ENCODE data around the gene CUL1. TPM values are rescaled to one million over a fixed set of nuclear protein-coding genes. Genes with fewer than 3 reads are reported as not detected.

CUL1 gene
- total RNA-seq, 1 experiment from 2014 or later: 37.6 TPM

DNA sequence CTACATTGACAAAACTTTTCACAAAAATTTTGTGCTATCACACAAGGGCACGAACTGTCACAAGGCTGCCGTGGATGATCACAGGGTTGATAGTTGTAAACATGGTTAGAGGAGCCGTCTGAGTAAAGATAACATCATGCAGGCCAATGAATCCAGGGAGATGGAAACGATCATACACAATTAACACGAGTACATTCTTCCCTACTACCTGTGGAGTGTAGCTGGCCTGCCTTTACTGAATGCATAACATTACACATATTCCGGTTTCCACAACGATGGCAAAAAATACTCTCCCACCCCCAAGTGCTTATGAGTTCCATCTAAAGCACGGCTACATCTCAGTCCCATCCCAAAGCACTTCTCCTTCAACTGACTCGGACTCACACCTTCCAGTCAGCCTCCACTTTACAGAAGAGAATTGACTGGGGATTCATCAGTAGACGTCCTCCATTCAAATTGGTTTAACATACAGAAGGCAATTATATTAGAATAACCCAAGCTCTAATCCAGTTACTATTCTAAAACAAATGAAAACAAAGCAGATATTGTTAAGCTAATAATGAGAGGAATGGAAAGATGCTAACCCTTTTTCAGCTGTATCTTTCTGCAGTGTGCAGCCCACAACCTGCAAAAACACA is 116.3 kb downstream of the CUL1 start:
- DNase-seq (ENCODE audit: low read depth): no peak
- in situ Hi-C loops (cut with HindIII; ENCODE audit: low pct_unique_long_range_greater_than_20kb, low sequenced_read_pairs): no loop called here

DNA sequence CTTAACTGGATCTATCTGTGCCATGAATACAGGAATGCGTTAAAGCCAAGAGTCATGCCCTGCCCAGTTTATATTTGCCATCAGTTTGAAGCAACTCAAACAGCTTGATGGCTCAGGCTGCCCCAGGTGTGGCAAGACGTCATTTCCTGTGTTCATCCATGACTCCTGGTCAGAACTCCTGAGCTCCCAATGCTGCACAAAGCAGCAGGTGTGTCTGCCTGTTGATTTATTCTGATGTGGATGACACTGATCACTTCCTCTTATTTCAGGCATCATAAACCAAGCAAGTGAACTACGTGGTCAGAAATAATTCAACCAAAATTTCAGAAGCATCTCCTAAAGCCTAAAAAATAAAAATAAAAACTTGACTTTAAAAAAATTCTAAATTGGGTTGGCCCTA is 116.9 kb downstream of the CUL1 start:
- DNase-seq (ENCODE audit: low read depth): no peak

DNA sequence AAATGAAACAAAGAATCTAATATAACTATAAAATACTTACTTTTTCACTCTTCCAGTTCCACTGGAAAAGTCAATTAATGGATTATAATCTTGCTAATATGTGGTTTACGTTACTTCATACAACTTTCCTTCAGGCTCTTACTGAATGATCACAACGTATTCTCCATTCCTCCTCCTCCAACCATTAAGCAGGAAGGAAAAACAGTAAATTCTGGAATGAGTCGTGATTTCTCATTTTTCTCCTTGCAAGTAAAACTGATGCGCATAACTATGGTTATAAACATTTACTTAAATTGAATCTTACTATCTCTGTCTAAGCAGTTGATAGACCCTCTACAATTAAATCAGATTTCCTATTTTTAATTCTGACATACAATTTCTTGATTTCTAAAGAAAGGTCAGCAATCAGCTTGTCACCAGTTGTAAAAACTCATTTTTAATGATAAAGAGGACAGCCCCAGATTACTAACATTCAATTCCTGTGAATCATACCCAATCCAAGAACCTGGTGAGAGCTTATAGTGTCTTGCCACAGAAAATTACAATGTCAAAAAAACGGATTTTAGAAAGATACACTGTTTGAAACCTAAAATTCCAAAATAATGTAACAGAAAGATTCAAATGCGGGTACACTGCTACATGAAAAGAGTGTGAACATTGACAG is 121.1 kb downstream of the CUL1 start:
- no peak for DNase-seq (ENCODE audit: low read depth)
- in situ Hi-C loops (cut with HindIII; ENCODE audit: low pct_unique_long_range_greater_than_20kb, low sequenced_read_pairs): no loop called here

More for the DNA sequence above, 116.9 kb downstream of the CUL1 start:
- in situ Hi-C loops (cut with HindIII; ENCODE audit: low pct_unique_long_range_greater_than_20kb, low sequenced_read_pairs): no loop called here

DNA sequence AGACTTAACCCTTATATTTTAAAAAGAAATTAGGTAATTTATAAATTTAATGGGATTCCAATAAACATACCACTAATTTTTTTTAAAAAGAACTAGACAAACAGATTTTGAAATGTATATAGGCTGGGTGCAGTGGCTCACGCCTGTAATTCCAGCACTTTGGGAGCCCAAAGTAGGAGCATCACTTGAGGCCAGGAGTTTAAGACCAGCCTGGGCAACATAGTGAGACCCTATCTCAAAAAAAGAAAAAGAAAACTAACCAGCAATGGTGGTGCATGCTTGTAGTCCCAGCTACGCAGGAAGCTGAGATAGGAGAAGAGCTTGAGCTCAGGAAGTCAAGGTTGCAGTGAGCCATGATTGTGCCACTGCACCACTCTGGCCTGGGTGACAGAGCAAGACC is 122.7 kb downstream of the CUL1 start:
- DNase-seq (ENCODE audit: low read depth): no peak
- in situ Hi-C loops (cut with HindIII; ENCODE audit: low pct_unique_long_range_greater_than_20kb, low sequenced_read_pairs): no loop called here

DNA sequence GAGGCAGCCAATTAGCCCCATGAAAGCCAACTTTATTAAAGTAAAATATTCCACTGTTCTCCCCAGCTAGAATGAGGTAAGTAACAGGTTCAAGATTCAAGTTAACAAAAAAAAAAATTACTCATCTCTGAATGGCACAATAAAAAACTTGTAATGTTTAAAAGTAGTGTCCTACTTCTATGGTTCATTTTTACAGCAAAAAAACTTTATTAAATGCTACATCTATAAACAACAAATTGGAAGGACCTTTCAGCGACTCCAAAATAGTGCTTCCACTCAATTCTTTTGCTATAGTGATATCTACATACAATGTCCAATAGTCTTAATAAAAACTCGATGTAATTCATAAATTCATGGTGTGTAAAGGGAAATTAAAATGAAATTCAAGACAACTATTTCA is 126.2 kb downstream of the CUL1 start:
- DNase-seq (ENCODE audit: low read depth): no peak
- in situ Hi-C loops (cut with HindIII; ENCODE audit: low pct_unique_long_range_greater_than_20kb, low sequenced_read_pairs): no loop called here

DNA sequence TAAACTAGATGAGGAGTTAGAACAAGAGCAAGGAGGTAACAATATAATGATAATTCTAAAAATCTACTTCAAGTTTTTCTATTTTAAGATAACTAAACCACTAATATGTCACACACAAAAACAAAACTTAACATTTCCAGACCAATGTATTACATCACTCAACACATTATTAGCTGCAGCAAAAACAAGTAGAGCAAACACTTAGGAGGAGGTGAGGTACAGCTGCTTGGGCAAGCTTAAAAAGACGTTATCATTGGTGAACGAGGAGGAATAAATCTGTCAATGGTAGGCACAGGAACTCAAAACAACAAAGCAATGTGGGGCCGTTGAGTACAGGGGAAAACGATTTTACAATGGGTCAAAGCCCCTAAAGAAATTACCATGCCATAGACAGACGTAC is 126.6 kb downstream of the CUL1 start:
- in situ Hi-C loops (cut with HindIII; ENCODE audit: low pct_unique_long_range_greater_than_20kb, low sequenced_read_pairs): no loop called here
- DNase-seq (ENCODE audit: low read depth): no peak

DNA sequence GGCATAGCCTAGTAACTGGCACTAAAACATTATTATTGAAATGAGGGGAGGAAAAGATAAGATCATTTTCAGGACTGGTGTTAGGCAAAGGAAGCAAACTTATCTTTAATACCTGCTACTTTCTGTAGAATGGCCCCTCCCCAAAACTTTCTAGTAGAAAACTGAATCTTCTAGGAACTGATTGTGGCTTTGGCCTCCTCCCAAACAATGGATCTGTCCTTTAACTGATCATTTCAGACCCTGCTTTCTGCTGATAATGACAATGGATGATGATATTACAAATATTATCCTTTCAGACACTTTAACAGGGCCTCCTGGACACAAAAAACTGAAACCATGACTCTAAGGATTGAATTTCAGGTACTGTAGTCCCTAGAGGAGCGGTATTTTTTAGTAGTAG is 130.3 kb downstream of the CUL1 start:
- in situ Hi-C loops (cut with HindIII; ENCODE audit: low pct_unique_long_range_greater_than_20kb, low sequenced_read_pairs): no loop called here
- no peak for DNase-seq (ENCODE audit: low read depth)

DNA sequence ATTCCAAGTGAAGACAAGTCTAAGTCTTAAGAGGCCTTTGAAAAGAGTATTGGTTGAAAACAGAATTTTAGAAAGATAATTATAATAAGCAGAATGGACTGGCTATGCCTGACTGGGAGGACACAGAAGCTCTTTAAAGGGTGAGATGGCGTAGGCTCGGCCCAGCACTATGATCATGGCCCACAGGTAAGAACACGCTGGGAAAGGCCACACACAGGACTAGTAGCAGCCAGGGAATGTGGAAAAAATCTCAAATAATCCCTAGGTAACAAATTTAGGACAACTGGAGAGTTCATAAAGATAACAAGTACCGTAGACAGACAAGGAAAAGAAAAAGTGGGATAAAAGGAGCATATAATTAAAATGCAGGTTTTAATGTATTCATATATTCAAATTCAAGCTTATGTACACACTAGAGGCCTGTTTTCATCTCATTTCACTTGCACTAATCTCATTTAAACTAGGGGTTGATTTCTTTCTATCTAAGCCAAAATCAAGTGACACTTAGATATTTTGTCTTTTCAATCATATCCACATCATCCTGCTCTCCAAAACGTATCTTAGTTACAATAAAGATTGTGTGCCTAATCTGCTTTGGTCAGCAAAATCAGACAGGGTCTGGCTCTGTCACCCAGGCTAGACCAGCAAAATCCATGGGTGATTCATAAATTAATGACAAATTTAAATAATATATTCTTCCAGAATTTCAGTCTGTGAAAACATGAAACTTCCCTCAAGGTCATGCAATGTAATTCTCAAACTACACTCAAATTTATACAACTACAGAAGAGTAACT is 132.4 kb downstream of the CUL1 start:
- no peak for DNase-seq (ENCODE audit: low read depth)
- in situ Hi-C loops (cut with HindIII; ENCODE audit: low pct_unique_long_range_greater_than_20kb, low sequenced_read_pairs): no loop called here

DNA sequence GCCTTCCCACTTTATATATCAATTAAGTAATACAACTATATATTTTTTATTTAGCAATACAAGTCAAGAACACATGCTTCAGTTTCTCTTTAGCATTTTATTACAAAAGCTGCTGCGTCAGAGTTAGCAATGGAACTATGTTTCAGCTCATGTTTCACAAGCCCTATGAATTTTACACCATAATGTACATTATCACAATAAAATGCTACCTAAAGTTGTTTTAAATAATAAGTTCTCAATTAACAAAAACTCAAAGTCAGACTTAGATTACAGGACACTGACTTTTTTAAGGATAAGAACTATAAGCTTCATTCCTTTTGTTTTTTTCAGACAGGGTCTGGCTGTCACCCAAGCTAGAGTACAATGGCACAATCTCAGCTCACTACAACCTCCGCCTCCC is 133.1 kb downstream of the CUL1 start:
- in situ Hi-C loops (cut with HindIII; ENCODE audit: low pct_unique_long_range_greater_than_20kb, low sequenced_read_pairs): no loop called here
- no peak for DNase-seq (ENCODE audit: low read depth)

DNA sequence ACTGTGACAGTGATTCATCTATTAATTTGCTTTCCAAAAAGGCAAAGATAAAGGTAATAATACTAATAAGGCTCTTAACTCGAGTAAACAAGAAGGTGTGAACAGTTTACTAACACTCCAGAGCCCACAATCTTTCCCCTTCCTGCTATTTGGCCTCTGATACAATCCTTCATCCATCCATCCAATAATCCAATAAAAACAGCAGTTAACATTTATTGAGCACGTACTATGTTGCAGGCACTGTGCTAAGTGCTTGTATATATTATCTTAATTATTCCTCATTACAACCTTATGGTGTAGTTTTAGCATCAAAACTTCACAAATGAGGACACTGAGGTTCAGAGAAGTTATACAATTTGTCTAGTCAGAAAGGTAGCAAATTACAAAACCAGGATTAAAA is 135.9 kb downstream of the CUL1 start:
- no peak for DNase-seq (ENCODE audit: low read depth)
- in situ Hi-C loops (cut with HindIII; ENCODE audit: low pct_unique_long_range_greater_than_20kb, low sequenced_read_pairs): no loop called here

DNA sequence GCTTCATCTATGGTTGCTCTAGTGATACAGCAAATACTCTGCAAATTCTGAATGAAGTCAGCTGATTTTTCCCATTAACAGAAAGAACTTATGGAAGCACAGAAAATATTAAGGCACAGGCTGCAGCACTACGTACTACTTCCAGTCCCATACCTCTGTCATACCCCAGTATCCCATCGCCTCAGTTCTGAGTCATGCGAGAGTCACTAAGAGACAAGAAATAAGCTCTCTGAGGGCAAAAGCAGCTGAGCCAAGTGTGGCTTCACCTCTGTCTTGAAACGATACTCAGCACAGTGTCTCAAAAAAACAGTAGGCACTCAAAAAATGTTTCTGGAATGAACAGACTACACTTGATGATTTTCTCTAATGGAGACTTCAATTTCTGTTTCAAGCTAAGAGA is 137.2 kb downstream of the CUL1 start:
- DNase-seq (ENCODE audit: low read depth): no peak
- in situ Hi-C loops (cut with HindIII; ENCODE audit: low pct_unique_long_range_greater_than_20kb, low sequenced_read_pairs): no loop called here

DNA sequence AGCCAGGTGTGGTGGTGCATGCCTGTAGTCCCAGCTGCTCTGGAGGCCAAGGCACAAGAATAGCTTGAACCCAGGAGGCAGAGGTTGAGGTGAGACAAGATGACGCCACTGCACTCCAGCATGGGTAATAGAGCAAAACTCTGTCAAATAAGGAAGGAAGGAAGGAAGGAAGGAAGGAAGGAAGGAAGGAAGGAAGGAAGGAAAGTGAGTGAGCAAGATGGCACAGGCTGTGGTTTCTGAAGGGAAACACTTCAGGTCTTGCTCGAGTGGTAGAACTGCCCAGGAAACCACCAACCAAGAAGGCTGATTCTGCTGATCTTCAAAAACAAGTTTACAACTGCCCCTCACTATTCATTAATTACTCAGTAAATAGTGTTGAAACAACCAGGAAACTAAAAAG is 140.2 kb downstream of the CUL1 start:
- in situ Hi-C loops (cut with HindIII; ENCODE audit: low pct_unique_long_range_greater_than_20kb, low sequenced_read_pairs): no loop called here
- no peak for DNase-seq (ENCODE audit: low read depth)

DNA sequence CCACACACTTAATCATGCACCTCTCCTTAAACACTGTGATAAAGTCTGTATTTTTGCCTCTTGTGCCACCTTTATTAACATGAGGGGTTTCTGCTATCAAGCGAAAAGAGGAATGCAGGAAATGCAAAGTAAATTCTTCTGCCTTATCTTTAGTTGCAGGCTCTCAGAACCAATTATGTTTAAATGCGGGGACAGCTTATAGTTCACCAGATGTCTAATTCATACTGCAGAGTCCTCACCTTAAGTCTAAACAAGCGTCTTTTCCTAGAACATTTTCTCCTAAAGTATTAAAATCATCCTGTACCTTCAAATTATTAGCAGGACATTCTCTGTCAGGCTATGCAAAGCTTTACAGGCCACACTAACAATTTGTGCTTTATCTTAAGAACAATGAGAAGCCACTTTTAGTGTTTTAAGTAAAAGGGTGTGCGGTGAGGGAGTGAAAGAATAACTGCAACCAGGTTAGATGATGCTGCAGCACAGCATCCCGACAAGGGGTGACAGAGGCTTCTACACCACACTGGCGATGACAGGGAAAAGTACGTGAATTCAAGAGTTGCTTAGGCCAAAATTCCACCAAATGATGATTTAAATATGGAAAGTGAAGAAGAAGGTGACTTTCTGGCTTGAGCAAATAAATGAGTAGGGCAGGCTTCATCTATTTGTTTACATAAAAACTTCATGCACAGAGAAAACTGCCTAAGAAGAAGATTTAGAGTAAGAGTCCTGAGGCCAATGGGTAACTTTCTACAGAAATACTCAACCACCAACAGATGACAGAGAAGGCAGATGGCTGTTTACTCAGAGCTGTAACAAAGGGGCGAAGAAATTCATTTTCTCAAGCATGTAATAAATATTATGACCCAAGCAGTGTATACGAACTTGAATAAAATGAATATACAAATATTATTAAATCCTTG is 149.4 kb downstream of the CUL1 start:
- in situ Hi-C loops (cut with HindIII; ENCODE audit: low pct_unique_long_range_greater_than_20kb, low sequenced_read_pairs): no loop called here
- no peak for DNase-seq (ENCODE audit: low read depth)

DNA sequence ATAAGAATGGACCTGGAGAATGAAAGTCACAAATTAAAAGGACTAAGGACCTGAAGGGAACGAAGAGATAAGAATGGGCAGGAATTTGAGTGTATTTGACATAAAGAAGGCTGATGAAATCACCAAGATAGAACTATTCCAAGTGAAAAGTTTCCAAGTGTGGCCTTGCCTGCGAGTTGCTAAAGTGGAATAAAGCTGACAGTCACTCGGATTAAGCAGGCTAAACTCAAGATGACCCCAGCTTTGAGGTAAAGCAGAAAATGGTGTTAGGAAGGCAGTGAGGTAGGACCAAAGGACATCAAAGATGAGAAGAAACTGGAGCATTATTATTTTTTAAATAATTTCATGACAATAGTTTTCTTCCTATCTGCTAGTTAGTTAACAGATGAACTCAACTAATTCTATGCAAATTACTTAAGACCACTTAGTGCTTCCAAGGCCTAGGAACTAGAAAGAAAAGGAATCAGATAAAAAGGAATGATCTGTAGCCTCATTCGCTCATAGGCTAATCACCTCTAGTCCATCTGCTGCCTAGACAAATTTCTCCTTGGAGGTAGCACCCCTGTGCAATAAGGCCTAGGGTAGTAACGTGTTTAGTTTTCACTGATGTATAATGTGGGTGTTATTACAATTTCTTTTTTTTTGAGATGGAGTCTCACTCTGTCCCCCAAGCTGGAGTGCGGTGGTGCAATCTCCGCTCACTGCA is 150.8 kb downstream of the CUL1 start:
- no peak for DNase-seq (ENCODE audit: low read depth)
- in situ Hi-C loops (cut with HindIII; ENCODE audit: low pct_unique_long_range_greater_than_20kb, low sequenced_read_pairs): no loop called here

DNA sequence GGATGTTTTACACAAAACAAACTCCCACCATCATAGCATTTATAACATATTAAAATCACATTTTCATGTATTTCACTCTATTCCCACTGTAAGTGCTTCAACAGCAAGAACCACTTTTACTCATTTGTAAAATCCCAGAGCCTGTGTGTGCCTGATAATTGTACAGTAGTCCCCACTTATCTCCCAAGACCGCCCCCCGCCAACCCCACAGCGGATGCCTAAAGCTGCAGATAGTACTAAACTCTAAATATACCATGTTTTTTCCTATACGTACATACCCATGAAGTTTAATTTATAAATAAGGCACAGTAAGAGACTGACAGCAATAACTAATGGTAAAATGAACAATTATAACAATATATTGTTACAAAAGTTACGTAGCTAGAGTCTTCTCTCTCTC is 151.9 kb downstream of the CUL1 start:
- no peak for DNase-seq (ENCODE audit: low read depth)
- in situ Hi-C loops (cut with HindIII; ENCODE audit: low pct_unique_long_range_greater_than_20kb, low sequenced_read_pairs): no loop called here

All from Caki2 (cell line).